GM10847 (cell line): ENCODE results near the gene CD8B2.
"Not testable (repeated sequence)": the region's sequence is repeated elsewhere in the genome, so short reads cannot be mapped to it uniquely, and the experiment has no call there.

Source experiments
- POLR2A ChIP-seq: IDR thresholded peaks from 2 replicates; pipeline ENCODE4 v1.6.1; 2011; ENCODE audit not compliant: insufficient read length; ENCODE audit errors: extremely low read depth

Gene CD8B2

GRCh38 chr2:106486551-106487385, at the start of gene CD8B2:
TSS of gene CD8B2 (plus strand) at chr2:106487364. CDS start at chr2:106487427, 63 bp downstream.
- not testable (repeated sequence) for TF ChIP-seq POLR2A

- TF ChIP-seq POLR2A = not testable (repeated sequence)
Measured at GRCh38 chr2:106468107-106468506, 19.1 kb upstream of the CD8B2 start, which contains the start of gene RGPD3. TSS of gene RGPD3 (minus strand) at chr2:106468413. CDS start at chr2:106468288, 125 bp downstream.

- no peak for TF ChIP-seq POLR2A
Measured at GRCh38 chr2:106516436-106516835, 29.3 kb downstream of the CD8B2 start.

- TF ChIP-seq POLR2A = no peak
Measured at GRCh38 chr2:106516864-106517263, 29.7 kb downstream of the CD8B2 start.

GRCh38 chr2:106517329-106517728, 30.2 kb downstream of the CD8B2 start:
- TF ChIP-seq POLR2A = no peak

GRCh38 chr2:106519767-106520166, 32.6 kb downstream of the CD8B2 start:
- TF ChIP-seq POLR2A = no peak

GRCh38 chr2:106521016-106521415, 33.9 kb downstream of the CD8B2 start:
- TF ChIP-seq POLR2A = no peak

GRCh38 chr2:106523976-106524665, 37.0 kb downstream of the CD8B2 start:
- no peak for TF ChIP-seq POLR2A

- no peak for TF ChIP-seq POLR2A
Measured at GRCh38 chr2:106530866-106531265, 43.7 kb downstream of the CD8B2 start.

- no peak for TF ChIP-seq POLR2A
Measured at GRCh38 chr2:106531676-106532214, 44.6 kb downstream of the CD8B2 start.

- no peak for TF ChIP-seq POLR2A
Measured at GRCh38 chr2:106532236-106532635, 45.1 kb downstream of the CD8B2 start.

- no peak for TF ChIP-seq POLR2A
Measured at GRCh38 chr2:106534471-106534870, 47.3 kb downstream of the CD8B2 start.

- TF ChIP-seq POLR2A = no peak
Measured at GRCh38 chr2:106536490-106536889, 49.3 kb downstream of the CD8B2 start.

GRCh38 chr2:106537047-106537446, 49.9 kb downstream of the CD8B2 start:
- TF ChIP-seq POLR2A = no peak

GRCh38 chr2:106537791-106538191, 50.6 kb downstream of the CD8B2 start:
- TF ChIP-seq POLR2A = no peak

GRCh38 chr2:106540886-106541285, 53.7 kb downstream of the CD8B2 start:
- TF ChIP-seq POLR2A = no peak
